OCI-LY3 (cell line): ENCODE results near the gene SHC4.

Experiments used
- CTCF ChIP-seq: fragments of 200-600, 300-600 bp; sonication (generic); IDR thresholded peaks from 2 replicates; pipeline ENCODE4 v1.5.1; 2014; ENCODE audit warnings: antibody characterized with exemption, low read length, low read depth
- EZH2phosphoT487 ChIP-seq: fragments of 200-600 bp; shearing (Covaris generic); IDR thresholded peaks from 2 replicates; pipeline ENCODE4 v1.6.1; 2018; ENCODE audit warnings: antibody characterized with exemption, mixed run types, low read depth

GRCh38 chr15:48842501-48842900, 121.2 kb downstream of the SHC4 start:
- TF ChIP-seq CTCF (no peak), EZH2phosphoT487 (no peak)
